ENCODE data around the gene PLEKHM3. TPM values are rescaled to one million over a fixed set of nuclear protein-coding genes. Genes with fewer than 3 reads are reported as not detected.

PLEKHM3 gene
- total RNA-seq, 1 donor from 2014 or later: 18.3 TPM

DNA sequence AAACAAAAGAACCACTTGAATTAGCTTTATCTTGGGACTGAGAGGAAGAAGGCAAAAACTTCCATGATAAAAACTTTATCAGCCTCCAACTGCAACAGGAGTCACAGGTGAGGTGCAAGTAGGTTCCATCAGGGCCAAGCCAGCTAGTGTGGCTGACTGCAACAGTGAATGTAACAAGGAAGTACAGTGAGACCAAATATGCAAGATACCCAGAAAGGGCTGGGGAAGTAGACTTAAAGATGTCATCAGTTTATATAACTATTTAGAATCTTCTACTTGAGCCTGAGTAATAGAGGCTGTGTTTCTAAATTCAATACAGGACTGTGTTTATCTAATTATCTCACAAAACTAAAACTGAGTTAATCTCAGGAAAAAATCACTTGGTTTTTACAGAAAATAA lies 14.8 kb downstream of the PLEKHM3 start:
- intact Hi-C loops (cut with DNase I): no loop called here

DNA sequence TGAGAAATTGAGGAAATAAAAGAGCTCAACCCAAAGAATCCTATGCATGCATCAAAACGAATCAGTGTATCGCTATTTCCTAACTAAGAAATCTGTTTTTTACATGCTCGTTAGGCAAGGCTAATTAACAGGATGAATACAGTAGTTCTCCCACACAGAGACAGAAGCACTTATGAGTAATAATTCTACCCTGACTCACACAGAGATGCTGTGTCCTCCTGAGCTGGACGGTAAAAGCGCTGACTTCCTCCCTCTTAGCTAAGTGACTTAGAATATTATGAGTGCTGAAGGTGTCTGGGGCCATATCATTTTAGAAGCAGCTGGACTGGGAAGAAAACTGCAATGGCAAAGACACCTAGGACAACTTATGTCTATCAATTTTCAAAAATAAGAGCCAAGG lies 18.5 kb downstream of the PLEKHM3 start:
- H3K4me3 ChIP-seq: no peak overlapping the region
- H3K27me3 ChIP-seq: no peaks in the 10 kb centered on the region
- intact Hi-C loops (cut with DNase I): no loop called here
- DNase-seq (ENCODE audit: low spot score in 2 of 2): no peak
- TF ChIP-seq, protein P1, sequence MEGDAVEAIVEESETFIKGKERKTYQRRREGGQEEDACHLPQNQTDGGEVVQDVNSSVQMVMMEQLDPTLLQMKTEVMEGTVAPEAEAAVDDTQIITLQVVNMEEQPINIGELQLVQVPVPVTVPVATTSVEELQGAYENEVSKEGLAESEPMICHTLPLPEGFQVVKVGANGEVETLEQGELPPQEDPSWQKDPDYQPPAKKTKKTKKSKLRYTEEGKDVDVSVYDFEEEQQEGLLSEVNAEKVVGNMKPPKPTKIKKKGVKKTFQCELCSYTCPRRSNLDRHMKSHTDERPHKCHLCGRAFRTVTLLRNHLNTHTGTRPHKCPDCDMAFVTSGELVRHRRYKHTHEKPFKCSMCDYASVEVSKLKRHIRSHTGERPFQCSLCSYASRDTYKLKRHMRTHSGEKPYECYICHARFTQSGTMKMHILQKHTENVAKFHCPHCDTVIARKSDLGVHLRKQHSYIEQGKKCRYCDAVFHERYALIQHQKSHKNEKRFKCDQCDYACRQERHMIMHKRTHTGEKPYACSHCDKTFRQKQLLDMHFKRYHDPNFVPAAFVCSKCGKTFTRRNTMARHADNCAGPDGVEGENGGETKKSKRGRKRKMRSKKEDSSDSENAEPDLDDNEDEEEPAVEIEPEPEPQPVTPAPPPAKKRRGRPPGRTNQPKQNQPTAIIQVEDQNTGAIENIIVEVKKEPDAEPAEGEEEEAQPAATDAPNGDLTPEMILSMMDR (IDR thresholded peaks at IDR 0.05): no peak
- no peaks in the 10 kb centered on the region for H3K9me3 ChIP-seq
- H3K36me3 ChIP-seq: no peaks in the 10 kb centered on the region
- no peak overlapping the region for H3K27ac ChIP-seq
- H3K4me1 ChIP-seq: no peaks in the 10 kb centered on the region

More for the DNA sequence above, 14.8 kb downstream of the PLEKHM3 start:
- no peaks in the 10 kb centered on the region for H3K27me3 ChIP-seq
- H3K36me3 ChIP-seq: no peaks in the 10 kb centered on the region
- no peak for DNase-seq (ENCODE audit: low spot score in 2 of 2)
- no peaks in the 10 kb centered on the region for H3K4me1 ChIP-seq
- H3K27ac ChIP-seq: no peak overlapping the region
- H3K4me3 ChIP-seq: no peak overlapping the region
- H3K9me3 ChIP-seq: no peaks in the 10 kb centered on the region
- TF ChIP-seq, protein P1 (IDR thresholded peaks at IDR 0.05): no peak

DNA sequence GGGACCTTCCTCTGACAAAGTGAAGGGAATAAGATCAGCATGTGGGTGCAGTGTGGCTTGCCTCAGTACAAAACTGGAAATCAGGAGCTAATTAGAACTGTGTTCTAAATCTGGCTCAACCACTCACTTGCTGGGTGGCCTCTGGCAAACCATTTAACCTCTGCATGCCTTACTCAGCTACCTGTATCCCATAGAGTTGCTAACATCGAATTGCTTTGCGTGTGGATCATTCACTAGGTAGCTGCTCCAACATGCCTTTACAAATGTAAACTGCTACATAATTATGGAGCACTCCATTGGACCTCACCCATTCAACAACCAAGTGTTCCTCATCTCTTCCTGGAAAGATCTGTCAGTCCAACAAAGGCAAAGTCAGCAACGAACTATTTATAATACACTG lies 19.0 kb downstream of the PLEKHM3 start:
- no peak overlapping the region for H3K4me3 ChIP-seq
- no peaks in the 10 kb centered on the region for H3K9me3 ChIP-seq
- H3K27me3 ChIP-seq: no peaks in the 10 kb centered on the region
- DNase-seq (ENCODE audit: low spot score in 2 of 2): no peak
- no peaks in the 10 kb centered on the region for H3K4me1 ChIP-seq
- H3K36me3 ChIP-seq: no peaks in the 10 kb centered on the region
- intact Hi-C loops (cut with DNase I): no loop called here
- H3K27ac ChIP-seq: no peak overlapping the region
- TF ChIP-seq, protein P1 (IDR thresholded peaks at IDR 0.05): no peak

DNA sequence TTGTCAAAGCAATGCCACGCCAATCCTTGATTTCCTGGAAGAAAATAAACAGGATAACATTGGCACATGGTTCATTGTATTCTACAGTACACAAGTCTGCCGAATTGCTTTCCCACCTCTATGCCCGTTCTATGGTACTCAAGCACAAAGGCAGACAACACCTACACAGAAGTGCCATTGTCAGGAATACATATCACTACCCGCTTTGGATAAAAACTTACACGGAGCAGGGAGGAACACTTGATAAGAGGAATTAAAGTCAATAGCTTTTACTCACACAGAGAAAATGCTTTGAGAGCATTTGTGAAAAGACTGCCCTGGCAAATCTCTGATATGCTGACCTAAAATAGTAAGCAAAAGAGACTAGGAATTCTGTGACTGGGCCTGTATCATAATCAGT lies 23.4 kb downstream of the PLEKHM3 start:
- Histone ChIP-seq H3K27me3 (no peaks in the 10 kb centered on the region), H3K36me3 (peaks cover 0 to 10% of the 10 kb centered on the region in 2 donors), H3K4me1 (no peaks in the 10 kb centered on the region), H3K27ac (no peak overlapping the region), H3K9me3 (no peaks in the 10 kb centered on the region), H3K4me3 (no peak overlapping the region)
- TF ChIP-seq, protein P1 (IDR thresholded peaks at IDR 0.05): no peak
- intact Hi-C loops (cut with DNase I): no loop called here
- no peak for DNase-seq (ENCODE audit: low spot score in 2 of 2)

DNA sequence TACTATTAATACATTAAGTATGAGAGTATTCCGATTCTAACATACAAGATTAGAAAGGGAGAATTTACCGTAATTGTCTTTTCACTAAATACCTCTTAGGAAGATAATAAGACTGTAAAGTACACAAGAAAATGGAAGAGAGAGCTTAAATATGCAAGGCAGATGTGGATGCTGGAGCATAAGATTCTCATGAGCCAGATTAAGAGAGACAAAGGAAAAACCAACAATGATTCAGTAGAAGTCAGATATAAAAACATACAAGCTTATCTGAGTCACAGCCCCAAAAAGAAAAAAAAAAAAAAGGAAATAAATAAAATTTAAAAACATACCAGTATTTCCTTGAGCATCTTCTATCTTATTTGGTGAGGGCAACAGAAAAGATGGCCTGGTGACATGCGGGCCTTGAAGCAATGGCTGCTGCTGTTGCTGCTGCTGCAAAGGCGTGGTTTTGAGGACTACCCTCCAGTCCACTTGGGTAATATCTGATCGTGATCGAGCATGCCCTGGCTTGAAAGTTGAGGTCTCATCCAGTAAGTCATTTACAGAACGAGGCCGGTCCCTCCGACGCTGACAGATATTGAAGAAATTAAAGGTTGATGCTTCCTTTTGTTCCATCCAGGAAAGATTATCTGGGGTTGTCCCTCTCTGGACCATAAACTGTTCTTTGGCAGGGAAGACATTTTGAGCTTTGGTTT lies 24.5 kb downstream of the PLEKHM3 start:
- no peak for DNase-seq (ENCODE audit: low spot score in 2 of 2)
- intact Hi-C loops (cut with DNase I): no loop called here
- Histone ChIP-seq H3K4me3 (no peak overlapping the region), H3K4me1 (no peaks in the 10 kb centered on the region), H3K36me3 (peaks cover 0 to 10% of the 10 kb centered on the region in 2 donors), H3K27ac (no peak overlapping the region), H3K27me3 (no peaks in the 10 kb centered on the region), H3K9me3 (no peaks in the 10 kb centered on the region)
- TF ChIP-seq, protein P1 (IDR thresholded peaks at IDR 0.05): no peak

All from ascending aorta (tissue), 2 donors.